CD14-positive monocyte (primary cell): ENCODE data around the gene MYOM3. TPM values are rescaled to one million over a fixed set of nuclear protein-coding genes. Genes with fewer than 3 reads are reported as not detected.
"Not testable (repeated sequence)": the region's sequence is repeated elsewhere in the genome, so short reads cannot be mapped to it uniquely, and the experiment has no call there.

Experiments used
- DNase-seq, 3 donors: peaks; one replicate each; pipeline ENCODE4 v3.0.0-alpha.2; 2011 to 2022
- H2AFZ ChIP-seq: 2 replicates; pipeline ENCODE4 v1.6.0; 2012; ENCODE audit warnings: mild to moderate bottlenecking, low read depth, low read length, inconsistent platforms; ENCODE audit not compliant: insufficient read depth, poor library complexity, severe bottlenecking
- H3K27ac ChIP-seq, 2 donors: 1 replicate in 1 of 2; 2 replicates in 1 of 2; pipeline ENCODE4 v1.5.1; 2012 to 2013; ENCODE audit warnings: low read length in 2 of 2, control low read depth in 1 of 2, inconsistent platforms in 1 of 2, low read depth in 1 of 2, mild to moderate bottlenecking in 1 of 2
- H3K27me3 ChIP-seq, 2 donors: one replicate each; pipeline versions ENCODE4 v1.6.0 to v1.6.1; 2011 to 2013; ENCODE audit warnings: low read length in 2 of 2; ENCODE audit not compliant: control insufficient read depth in 2 of 2, insufficient read depth in 2 of 2
- H3K36me3 ChIP-seq, 2 donors: replicated peaks in 1 of 2; 1 replicate in 1 of 2; 2 replicates in 1 of 2; pipeline versions ENCODE4 v1.5.1 to v1.6.1; 2012 to 2013; ENCODE audit warnings: low read length in 2 of 2, control low read depth in 1 of 2, inconsistent platforms in 1 of 2, mild to moderate bottlenecking in 1 of 2; ENCODE audit not compliant: insufficient read depth in 2 of 2, control insufficient read depth in 1 of 2
- H3K4me1 ChIP-seq, 2 donors: 1 replicate in 1 of 2; 2 replicates in 1 of 2; pipeline versions ENCODE4 v1.5.1 to v1.6.1; 2012 to 2013; ENCODE audit warnings: low read length in 2 of 2, control low read depth in 1 of 2, inconsistent platforms in 1 of 2, mild to moderate bottlenecking in 1 of 2, moderate library complexity in 1 of 2; ENCODE audit not compliant: insufficient read depth in 2 of 2, control insufficient read depth in 1 of 2
- H3K4me2 ChIP-seq: replicated peaks from 2 replicates; pipeline ENCODE3; 2012; ENCODE audit warnings: low read length, moderate library complexity, mild to moderate bottlenecking; ENCODE audit not compliant: poor library complexity, severe bottlenecking; ENCODE audit errors: extremely low read depth
- H3K4me3 ChIP-seq, 3 experiments: fragments of 200-600 bp in 1 of 3; sonication (generic) in 1 of 3; replicated peaks in 1 of 3; 1 replicate in 2 of 3; 2 replicates in 1 of 3; pipeline ENCODE4 v1.5.1; 2011 to 2013; ENCODE audit warnings: low read length in 3 of 3, mild to moderate bottlenecking in 3 of 3, control low read depth in 2 of 3, low read depth in 2 of 3, inconsistent platforms in 1 of 3, moderate library complexity in 1 of 3
- H3K79me2 ChIP-seq: 2 replicates; pipeline ENCODE4 v1.6.0; 2012; ENCODE audit warnings: mild to moderate bottlenecking, control low read depth, inconsistent platforms, low read length, moderate library complexity; ENCODE audit not compliant: insufficient read depth
- H3K9ac ChIP-seq: 2 replicates; pipeline ENCODE4 v1.6.0; 2017; ENCODE audit warnings: low read length, mild to moderate bottlenecking; ENCODE audit not compliant: insufficient read depth, poor library complexity, severe bottlenecking
- H3K9me3 ChIP-seq, 2 donors: replicated peaks in 1 of 2; 1 replicate in 1 of 2; 2 replicates in 1 of 2; pipeline versions ENCODE4 v1.5.1 to v1.6.1; 2012 to 2013; ENCODE audit warnings: low read length in 2 of 2, control low read depth in 1 of 2; ENCODE audit not compliant: control insufficient read depth in 1 of 2, insufficient read depth in 1 of 2
- H4K20me1 ChIP-seq: 2 replicates; pipeline ENCODE4 v1.6.0; 2012; ENCODE audit warnings: mild to moderate bottlenecking, low read length, control low read depth, moderate library complexity; ENCODE audit not compliant: insufficient read depth
- H3K27ac Mint-ChIP-seq, 7 donors: one replicate each; pipeline ENCODE4 v1.8.0; 2020; ENCODE audit warnings: mild to moderate bottlenecking in 7 of 7, mixed read lengths in 7 of 7, moderate library complexity in 6 of 7, inconsistent platforms in 2 of 7
- H3K27me3 Mint-ChIP-seq, 3 donors: one replicate each; pipeline ENCODE4 v1.8.0; 2021 to 2022; ENCODE audit warnings: low read depth in 3 of 3, mild to moderate bottlenecking in 3 of 3, mixed read lengths in 3 of 3, moderate library complexity in 3 of 3, inconsistent platforms in 1 of 3
- H3K36me3 Mint-ChIP-seq, 2 donors: one replicate each; pipeline ENCODE4 v1.8.0; 2020; ENCODE audit warnings: mixed read lengths in 2 of 2, inconsistent platforms in 1 of 2, mild to moderate bottlenecking in 1 of 2
- H3K4me1 Mint-ChIP-seq: one replicate; pipeline ENCODE4 v1.8.0; 2020; ENCODE audit warnings: mild to moderate bottlenecking, mixed read lengths
- H3K4me3 Mint-ChIP-seq, 2 donors: one replicate each; pipeline ENCODE4 v1.8.0; 2020; ENCODE audit warnings: mild to moderate bottlenecking in 2 of 2, mixed read lengths in 2 of 2, moderate library complexity in 1 of 2
- H3K9me3 Mint-ChIP-seq, 7 donors: one replicate each; pipeline ENCODE4 v1.8.0; 2020 to 2022; ENCODE audit warnings: mixed read lengths in 7 of 7, mild to moderate bottlenecking in 6 of 7, moderate library complexity in 6 of 7, inconsistent platforms in 2 of 7
- CTCF ChIP-seq: fragments of 200-600 bp; IDR thresholded peaks from one replicate; pipeline ENCODE4 v1.8.0; 2022; ENCODE audit warnings: antibody characterized with exemption, mild to moderate bottlenecking
- whole genome bisulfite sequencing: methylation state at CpG from one replicate; pipeline ENCODE4 v1.1.5; 2013; ENCODE audit warnings: missing lambda C conversion rate; ENCODE audit not compliant: insufficient coverage; 5-methylcytosine and 5-hydroxymethylcytosine counted together
- intact Hi-C, 2 donors: fragments of 100-400 bp; cut with micrococcal nuclease; formaldehyde crosslinking; loops; one replicate each; pipeline versions ENCODE4 v1.15.0 to v1.15.1; 2023
- polyA plus RNA-seq, 3 donors: library from polyadenylated mRNA; depleted of rRNA in 1 of 3; unstranded in 2 of 3; stranded (reverse) in 1 of 3; fragments of 300-500 nt in 2 of 3; fragments of >200 nt in 1 of 3; fragmentation: Illumina TruSeq in 2 of 3; gene quantifications; 1 replicate in 2 of 3; 2 replicates in 1 of 3; pipeline ENCODE4 v1.2.3, GENCODE V29; 2012 to 2021

The MYOM3 gene
- polyA plus RNA-seq, 3 donors: not detected

- no CpG with 5 or more reads among the region's 6 CpGs for WGBS
- Mint-ChIP-seq H3K4me3 (no peak overlapping the region), H3K27me3 (peaks cover 2 to 12% (median 7%) of the 10 kb centered on the region in 3 donors), H3K4me1 (peaks cover 2% of the 10 kb centered on the region), H3K36me3 (no peaks in the 10 kb centered on the region), H3K9me3 (peaks cover 0 to 2% (median 0%) of the 10 kb centered on the region in 7 donors), H3K27ac (no peak overlapping the region)
- Histone ChIP-seq H3K4me3 (no peak overlapping the region), H3K4me1 (no peaks in the 10 kb centered on the region), H3K27me3 (no peaks in the 10 kb centered on the region), H3K79me2 (no peaks in the 10 kb centered on the region), H3K9ac (no peak overlapping the region), H3K9me3 (no peaks in the 10 kb centered on the region), H3K4me2 (no peak overlapping the region), H3K27ac (no peak overlapping the region), H4K20me1 (no peaks in the 10 kb centered on the region), H3K36me3 (no peaks in the 10 kb centered on the region), H2AFZ (no peak overlapping the region)
- no peak for DNase-seq
- TF ChIP-seq CTCF: no peak
- intact Hi-C loops: no loop called here
These were observed 96.4 kb downstream of the MYOM3 start for GRCh38 chr1:24015221-24016210.

- WGBS: 94% methylated on average over 3 of the region's 8 CpGs
- H3K27ac Mint-ChIP-seq, H3K9me3 Mint-ChIP-seq, H2AFZ ChIP-seq, H3K4me1 Mint-ChIP-seq, H3K4me3 ChIP-seq, H3K4me2 ChIP-seq, H3K9me3 ChIP-seq, H3K36me3 ChIP-seq, H3K27me3 ChIP-seq, DNase-seq, H3K27ac ChIP-seq, H3K9ac ChIP-seq, intact Hi-C loops, H3K4me1 ChIP-seq, H3K36me3 Mint-ChIP-seq, H3K79me2 ChIP-seq, H3K4me3 Mint-ChIP-seq, H4K20me1 ChIP-seq: not testable (repeated sequence)
- peaks cover 3 to 17% (median 4%) of the 10 kb centered on the region in 3 donors for H3K27me3 Mint-ChIP-seq
These were observed 99.1 kb downstream of the MYOM3 start for GRCh38 chr1:24012878-24013277.
